Measurements from ENCODE around the gene LRRC32. TPM values are rescaled to one million over a fixed set of nuclear protein-coding genes. Genes with fewer than 3 reads are reported as not detected.

Gene LRRC32
- total RNA-seq, 1 donor from 2014 or later = 5.6 TPM

DNA sequence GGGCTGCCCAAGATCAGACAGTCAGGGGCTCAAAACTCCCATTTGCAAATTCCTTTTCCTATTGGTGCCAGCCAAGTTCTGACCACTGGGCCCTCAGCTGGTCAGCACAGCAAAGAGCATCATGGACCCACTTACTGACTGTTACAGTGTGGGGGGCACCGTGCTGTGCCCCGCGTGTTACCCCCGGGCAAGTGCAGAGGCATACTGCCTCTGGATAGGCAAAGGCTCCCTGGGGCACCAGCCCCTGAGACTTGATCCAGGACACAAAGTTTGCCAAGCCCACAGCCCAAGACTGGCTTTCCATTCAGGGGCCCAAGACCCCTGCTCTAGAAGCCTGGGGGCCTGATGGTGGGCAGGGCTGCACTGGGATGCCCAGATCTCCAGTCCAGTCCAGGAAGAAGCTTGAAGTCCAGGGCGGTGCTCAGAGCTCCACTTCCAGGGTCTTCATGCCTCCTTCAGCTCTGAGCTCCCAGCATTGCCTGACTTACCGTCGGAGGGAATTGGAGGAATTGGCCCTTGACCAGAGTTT, 6.6 kb downstream of the LRRC32 start:
- DNase-seq (ENCODE audit: low read depth) = no peak

GRCh38 chr11:76663486-76663810, 7.1 kb downstream of the LRRC32 start:
- DNase-seq (ENCODE audit: low read depth) = no peak

GRCh38 chr11:76662656-76663485, 7.7 kb downstream of the LRRC32 start:
- DNase-seq (ENCODE audit: low read depth) = no peak

DNA sequence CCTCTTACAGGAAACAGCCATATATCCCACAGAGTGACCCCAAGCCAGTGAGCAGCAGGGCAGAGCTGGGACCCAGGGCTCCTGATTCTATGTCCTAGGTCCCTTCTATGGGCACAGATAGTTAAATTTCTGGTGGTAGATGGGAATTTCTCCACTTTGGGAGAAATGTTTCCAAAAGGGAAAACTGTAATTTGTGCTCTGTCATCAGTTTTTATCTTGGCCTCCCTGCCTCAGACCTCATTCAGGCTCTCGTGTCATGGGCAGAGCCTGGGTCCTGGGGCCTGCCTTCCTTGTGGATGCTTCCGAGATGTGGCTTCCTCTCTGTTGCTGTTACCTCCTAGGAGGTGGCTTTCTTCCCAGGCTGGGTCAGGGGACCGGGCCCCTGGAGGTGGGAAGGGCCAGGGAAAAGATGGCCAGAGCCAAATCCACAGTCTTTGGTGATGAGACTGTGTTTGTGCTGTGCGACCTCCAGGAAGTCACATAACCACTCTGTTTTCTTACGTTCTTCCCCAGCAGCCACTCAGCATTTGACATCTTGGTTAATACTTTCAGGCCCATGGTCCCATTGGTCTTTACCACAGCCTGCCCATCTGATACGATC, 8.6 kb downstream of the LRRC32 start:
- no peak for DNase-seq (ENCODE audit: low read depth)

DNA sequence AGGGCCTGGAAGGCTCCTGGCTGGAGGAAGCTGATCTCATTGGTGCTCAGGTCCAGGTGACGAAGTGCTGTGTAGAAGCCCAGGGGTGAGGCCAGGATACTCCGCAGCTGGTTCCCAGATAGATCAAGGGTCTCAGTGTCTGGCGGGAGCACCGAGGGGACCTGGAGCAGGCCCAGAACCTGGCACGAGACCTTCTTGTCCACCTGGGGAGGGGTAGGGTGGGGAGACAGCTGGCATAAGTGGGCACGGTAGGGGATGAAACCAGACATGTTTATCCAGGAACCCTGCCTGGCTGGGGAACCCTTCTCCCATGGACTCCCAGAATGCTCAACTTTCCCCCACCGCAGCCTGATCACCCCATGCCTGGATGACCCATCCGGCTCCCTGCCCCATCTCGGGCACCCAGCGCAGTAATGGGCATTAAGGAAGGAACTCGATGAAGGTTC, 9.2 kb downstream of the LRRC32 start:
- DNase-seq (ENCODE audit: low read depth) = no peak

DNA sequence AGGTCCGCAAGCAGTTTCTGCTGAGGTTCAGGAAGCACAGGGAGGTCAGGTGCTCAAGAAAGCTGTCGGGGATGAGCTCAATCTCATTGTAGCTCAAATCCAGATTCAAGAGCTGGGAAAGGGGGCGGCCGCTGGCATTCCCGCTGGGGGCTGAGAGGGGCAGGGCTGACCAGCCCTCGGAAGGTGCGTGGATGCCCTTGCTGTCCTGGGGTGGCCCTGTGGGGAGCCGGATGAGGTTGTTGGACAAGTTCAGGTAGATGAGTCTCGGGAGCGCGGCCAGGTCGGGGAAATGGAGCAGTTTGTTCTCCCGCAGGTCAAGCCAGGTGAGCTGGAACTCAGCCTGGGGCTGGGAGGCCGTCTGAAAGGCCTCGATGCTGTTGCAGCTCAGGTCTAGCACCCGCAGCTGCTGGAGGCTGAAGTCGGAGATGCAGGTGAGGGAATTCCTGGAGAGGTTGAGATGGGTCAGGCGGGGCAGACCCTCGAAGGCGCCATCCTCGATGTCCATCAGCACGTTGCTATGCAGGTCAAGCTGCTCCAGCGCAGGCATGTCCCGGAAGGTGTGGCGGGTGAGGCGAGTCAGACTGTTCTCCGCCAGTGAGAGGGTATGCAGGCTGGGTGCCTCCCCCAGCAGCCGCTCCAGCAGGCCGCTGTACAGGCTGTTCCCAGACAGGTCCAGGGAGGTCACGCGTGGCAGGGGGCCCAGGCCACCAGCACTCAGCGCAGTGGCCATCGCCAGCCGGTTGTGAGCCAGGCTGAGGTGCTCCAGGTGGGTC, 9.8 kb downstream of the LRRC32 start:
- DNase-seq (ENCODE audit: low read depth) = no peak

DNA sequence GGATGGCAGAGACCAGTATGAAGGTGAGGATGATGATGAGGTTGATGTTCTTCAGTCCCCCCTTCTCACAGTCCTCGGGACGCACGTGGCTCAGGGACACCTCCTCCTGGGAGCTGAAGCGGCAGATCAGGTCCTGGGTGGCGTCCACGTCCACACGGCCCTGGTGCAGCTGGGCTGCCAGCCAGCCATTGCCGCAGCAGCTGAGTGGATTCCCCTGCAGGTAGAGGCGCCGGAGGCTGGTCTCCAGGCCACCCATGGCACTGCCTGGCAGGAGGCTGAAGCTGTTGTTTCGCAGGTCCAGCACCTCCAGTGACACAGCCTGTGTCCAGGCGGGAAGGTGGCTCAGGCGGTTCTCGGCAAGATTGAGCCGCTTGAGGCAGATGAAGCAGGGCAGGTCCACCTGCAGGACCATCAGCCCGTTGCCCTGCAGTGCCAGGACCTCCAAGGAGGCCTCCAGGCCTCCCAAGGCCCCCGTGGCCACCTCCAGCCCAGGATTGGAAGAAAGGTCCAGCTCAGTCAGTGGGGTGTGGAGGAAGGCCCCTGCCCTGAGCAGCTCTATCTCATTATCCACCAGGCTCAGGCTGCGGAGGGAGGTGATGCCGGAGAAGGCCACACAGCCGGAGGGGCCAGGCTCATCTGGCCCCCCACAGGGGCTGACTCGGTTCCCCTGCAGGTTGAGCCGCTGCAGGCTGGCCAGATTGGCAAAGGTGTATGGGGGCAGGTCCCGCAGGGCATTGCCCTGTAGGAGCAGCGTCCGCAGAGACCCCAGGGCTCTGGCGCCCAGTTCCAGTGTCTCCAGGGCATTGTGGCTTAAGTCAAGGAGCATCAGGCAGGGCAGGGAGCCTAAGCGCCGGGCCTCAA, 10.6 kb downstream of the LRRC32 start:
- DNase-seq (ENCODE audit: low read depth) = no peak

GRCh38 chr11:76658651-76659650, 11.6 kb downstream of the LRRC32 start:
- no peak for DNase-seq (ENCODE audit: low read depth)

DNA sequence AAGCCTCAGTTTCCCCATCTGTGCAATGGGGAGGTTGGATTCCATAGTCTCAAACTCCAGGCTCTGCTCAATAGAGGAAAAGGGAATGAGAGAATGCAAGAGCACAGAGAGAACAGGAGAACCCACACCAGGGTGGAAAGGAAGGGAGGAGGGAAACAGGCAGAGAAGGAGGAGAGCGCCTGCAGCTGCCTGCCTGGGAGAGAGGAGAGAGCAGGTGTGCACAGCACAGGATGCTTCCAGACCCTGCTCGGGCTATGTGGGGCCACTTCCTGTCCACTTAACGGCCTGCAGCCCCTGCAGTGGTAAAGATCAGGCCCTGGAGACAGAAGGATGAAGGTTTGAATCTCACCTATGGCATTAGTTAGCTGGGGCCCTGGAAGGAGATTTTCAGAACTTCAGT, 12.3 kb downstream of the LRRC32 start:
- no peak for DNase-seq (ENCODE audit: low read depth)

DNA sequence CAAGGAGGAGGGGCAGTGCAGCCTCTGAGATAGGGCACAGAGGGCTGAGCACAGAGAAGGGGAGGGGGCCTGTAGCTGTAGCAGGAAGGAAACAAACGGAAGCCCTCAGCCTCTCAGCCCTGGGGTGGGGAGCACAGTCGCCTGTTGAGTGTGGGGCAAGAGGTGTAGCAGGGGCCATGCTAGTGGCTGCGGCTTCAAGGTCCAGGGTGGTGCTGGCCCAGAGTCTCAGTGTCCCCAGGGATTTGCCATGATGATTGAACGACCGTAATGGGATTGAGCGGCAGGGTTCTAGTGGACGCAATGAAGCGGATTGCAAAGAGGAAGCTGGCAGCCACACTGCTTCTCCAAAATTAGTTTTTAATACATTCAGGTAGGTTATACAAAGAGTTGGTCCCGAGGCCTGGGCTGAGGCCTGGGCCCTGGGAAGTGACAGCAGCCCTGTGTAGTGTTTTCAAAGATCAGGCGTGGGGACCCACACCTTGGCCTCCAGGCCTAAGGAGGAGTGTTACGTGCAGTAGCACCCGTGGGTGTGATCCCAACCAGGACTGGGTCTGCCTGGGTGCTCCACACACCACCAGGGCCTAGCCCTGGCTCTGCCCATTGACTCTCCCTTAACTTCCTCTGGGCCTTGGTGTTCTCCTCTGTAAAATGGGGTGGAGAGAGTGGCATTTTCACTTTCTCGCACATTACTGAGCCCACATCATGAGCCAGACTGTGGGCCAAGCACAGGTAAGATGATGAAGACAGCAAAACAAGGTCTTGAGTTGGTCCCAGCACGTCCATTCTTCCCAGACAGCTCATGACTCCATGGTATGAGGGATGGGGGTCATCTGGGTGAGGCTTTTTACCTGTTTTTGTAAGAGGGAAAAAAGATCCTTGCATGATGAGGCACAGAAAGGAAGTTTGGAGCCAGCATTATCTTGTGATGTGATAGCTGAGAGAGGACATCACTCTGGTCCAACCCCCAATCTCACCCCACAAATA, 13.1 kb downstream of the LRRC32 start:
- no peak for DNase-seq (ENCODE audit: low read depth)

GRCh38 chr11:76656571-76657081, 13.9 kb downstream of the LRRC32 start:
- DNase-seq (ENCODE audit: low read depth) = no peak

- no peak for DNase-seq (ENCODE audit: low read depth)
Measured at GRCh38 chr11:76656050-76656531, 14.5 kb downstream of the LRRC32 start.

- no peak for DNase-seq (ENCODE audit: low read depth)
Measured at GRCh38 chr11:76655501-76656049, 15.0 kb downstream of the LRRC32 start.

- no peak for DNase-seq (ENCODE audit: low read depth)
Measured at GRCh38 chr11:76654980-76655379, 15.6 kb downstream of the LRRC32 start.

DNA sequence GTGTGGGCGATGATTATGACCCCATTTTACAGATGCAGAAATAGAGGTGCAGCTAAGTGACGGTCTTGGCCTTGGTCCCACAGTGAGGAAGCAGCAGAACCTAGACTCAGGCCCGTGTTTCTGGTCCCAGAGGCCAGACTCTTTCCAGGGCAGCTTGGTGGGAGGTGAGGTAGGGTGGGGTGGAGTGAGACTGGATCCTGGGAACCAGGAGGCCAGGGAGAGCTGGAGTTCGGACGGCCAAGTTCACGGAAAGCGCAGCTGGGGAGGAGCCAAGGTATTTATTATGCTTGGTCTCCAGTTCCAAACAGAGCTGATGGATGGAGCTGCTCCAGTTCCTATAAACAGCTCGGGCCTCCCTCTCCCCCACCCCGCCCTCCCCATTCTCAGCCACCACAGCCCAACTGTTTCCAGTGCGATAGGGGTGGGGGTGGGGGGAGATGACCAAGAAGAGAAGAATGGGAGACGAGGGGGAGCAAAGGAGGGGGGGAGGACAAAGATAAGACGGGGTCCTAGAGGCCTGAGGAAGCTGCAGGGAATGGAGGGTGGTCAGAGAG, 16.2 kb downstream of the LRRC32 start:
- DNase-seq (ENCODE audit: low read depth) = no peak

- no peak for DNase-seq (ENCODE audit: low read depth)
Measured at GRCh38 chr11:76653674-76654284, 16.8 kb downstream of the LRRC32 start.

DNA sequence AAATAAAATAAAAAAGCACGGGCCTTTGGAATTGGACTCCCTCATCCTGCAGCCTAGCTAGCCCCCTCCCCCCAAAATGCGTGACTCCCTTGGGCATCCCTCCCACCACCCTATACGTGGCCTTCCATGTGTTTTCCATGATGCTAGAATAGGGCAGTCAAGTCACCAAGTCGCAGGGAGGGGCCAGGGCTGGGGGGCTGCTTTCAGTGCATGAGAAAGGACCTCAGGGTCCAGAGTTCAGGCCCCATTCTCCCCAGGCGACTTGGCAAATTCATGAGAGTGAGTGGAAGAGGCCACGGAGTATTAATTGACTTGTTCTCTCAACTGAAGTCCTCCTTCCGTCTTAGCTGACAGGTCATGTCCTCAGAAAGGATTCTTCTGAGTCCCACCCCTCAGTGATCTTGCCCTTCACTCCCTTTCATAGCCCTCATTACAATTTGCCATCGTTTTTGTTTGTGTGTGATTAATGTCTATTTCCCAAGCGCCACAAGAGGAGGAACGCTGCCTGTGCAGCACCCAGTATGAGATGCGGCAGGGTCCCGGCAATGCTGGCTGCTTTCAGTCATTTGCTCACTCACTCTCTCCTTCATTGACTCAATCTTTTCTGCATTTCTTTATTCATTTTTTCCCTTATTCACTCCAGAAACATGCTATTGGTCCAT, 17.4 kb downstream of the LRRC32 start:
- DNase-seq (ENCODE audit: low read depth) = no peak
